ENCODE results near the gene SETBP1.
A peak's percentile ranks its signal among the peaks of the same experiment; 100 is the strongest.

Gene SETBP1

GRCh38 chr18:44679056-44679913 lies 1.4 kb upstream of the SETBP1 start:
- peak; percentile 76 for DNase-seq (ENCODE audit: low read depth in 2 of 2)

- DNase-seq (ENCODE audit: low read depth in 2 of 2) = no peak
These were observed 795 bp upstream of the SETBP1 start for GRCh38 chr18:44679914-44680272.

- no peak for DNase-seq (ENCODE audit: low read depth in 2 of 2)
These were observed 635 bp downstream of the SETBP1 start for GRCh38 chr18:44681076-44681970.

GRCh38 chr18:44682201-44682870 lies 1.6 kb downstream of the SETBP1 start:
- DNase-seq (ENCODE audit: low read depth in 2 of 2) = no peak

GRCh38 chr18:44682871-44683221 lies 2.2 kb downstream of the SETBP1 start:
- DNase-seq (ENCODE audit: low read depth in 2 of 2) = no peak

GRCh38 chr18:44683556-44683955 lies 2.9 kb downstream of the SETBP1 start:
- no peak for DNase-seq (ENCODE audit: low read depth in 2 of 2)

GRCh38 chr18:44685296-44685695 lies 4.6 kb downstream of the SETBP1 start:
- DNase-seq (ENCODE audit: low read depth in 2 of 2) = no peak

GRCh38 chr18:44686156-44686555 lies 5.5 kb downstream of the SETBP1 start:
- DNase-seq (ENCODE audit: low read depth in 2 of 2) = no peak

- no peak for DNase-seq (ENCODE audit: low read depth in 2 of 2)
These were observed 6.7 kb downstream of the SETBP1 start for GRCh38 chr18:44687421-44687820.

GRCh38 chr18:44689736-44690135 lies 9.0 kb downstream of the SETBP1 start:
- DNase-seq (ENCODE audit: low read depth in 2 of 2) = no peak

- DNase-seq (ENCODE audit: low read depth in 2 of 2) = no peak
These were observed 10.6 kb downstream of the SETBP1 start for GRCh38 chr18:44691148-44691925.

GRCh38 chr18:44693030-44693784 lies 12.5 kb downstream of the SETBP1 start:
- no peak for DNase-seq (ENCODE audit: low read depth in 2 of 2)

GRCh38 chr18:44695503-44695902 lies 14.8 kb downstream of the SETBP1 start:
- DNase-seq (ENCODE audit: low read depth in 2 of 2) = no peak

- DNase-seq (ENCODE audit: low read depth in 2 of 2) = no peak
These were observed 16.2 kb downstream of the SETBP1 start for GRCh38 chr18:44696892-44697291.

- no peak for DNase-seq (ENCODE audit: low read depth in 2 of 2)
These were observed 16.6 kb downstream of the SETBP1 start for GRCh38 chr18:44697315-44697714.

GRCh38 chr18:44698518-44698917 lies 17.8 kb downstream of the SETBP1 start:
- no peak for DNase-seq (ENCODE audit: low read depth in 2 of 2)

GRCh38 chr18:44699572-44700261 lies 19.0 kb downstream of the SETBP1 start:
- DNase-seq (ENCODE audit: low read depth in 2 of 2) = no peak

- DNase-seq (ENCODE audit: low read depth in 2 of 2) = no peak
These were observed 20.0 kb downstream of the SETBP1 start for GRCh38 chr18:44700652-44701051.

GRCh38 chr18:44701227-44701626 lies 20.5 kb downstream of the SETBP1 start:
- DNase-seq (ENCODE audit: low read depth in 2 of 2) = no peak

- no peak for DNase-seq (ENCODE audit: low read depth in 2 of 2)
These were observed 21.9 kb downstream of the SETBP1 start for GRCh38 chr18:44702594-44702993.
